ENCODE data around the gene PIP5K1B.

PIP5K1B gene

GRCh38 chr9:68738358-68738757, 33.3 kb downstream of the PIP5K1B start:
- DNase-seq: no peak

- no peak for DNase-seq
Observed at GRCh38 chr9:68739621-68740174, 34.7 kb downstream of the PIP5K1B start.

- DNase-seq: no peak
Observed at GRCh38 chr9:68740561-68740960, 35.5 kb downstream of the PIP5K1B start.

- DNase-seq: no peak
Observed at GRCh38 chr9:68741234-68741633, 36.2 kb downstream of the PIP5K1B start.

GRCh38 chr9:68741704-68742332, 36.8 kb downstream of the PIP5K1B start:
- no peak for DNase-seq

GRCh38 chr9:68742333-68742730, 37.3 kb downstream of the PIP5K1B start:
- no peak for DNase-seq

- no peak for DNase-seq
Observed at GRCh38 chr9:68744426-68744825, 39.4 kb downstream of the PIP5K1B start.

GRCh38 chr9:68746525-68746924, 41.5 kb downstream of the PIP5K1B start:
- no peak for DNase-seq

GRCh38 chr9:68747043-68747533, 42.0 kb downstream of the PIP5K1B start:
- DNase-seq: no peak

GRCh38 chr9:68749135-68749534, 44.1 kb downstream of the PIP5K1B start:
- DNase-seq: no peak

GRCh38 chr9:68749579-68750159, 44.6 kb downstream of the PIP5K1B start:
- DNase-seq: no peak

- DNase-seq: no peak
Observed at GRCh38 chr9:68750255-68750654, 45.2 kb downstream of the PIP5K1B start.

GRCh38 chr9:68750786-68751185, 45.7 kb downstream of the PIP5K1B start:
- no peak for DNase-seq

- no peak for DNase-seq
Observed at GRCh38 chr9:68751556-68751955, 46.5 kb downstream of the PIP5K1B start.

- no peak for DNase-seq
Observed at GRCh38 chr9:68755051-68755450, 50.0 kb downstream of the PIP5K1B start.

- DNase-seq: no peak
Observed at GRCh38 chr9:68755752-68756151, 50.7 kb downstream of the PIP5K1B start.

- DNase-seq: no peak
Observed at GRCh38 chr9:68759981-68760673, 55.1 kb downstream of the PIP5K1B start.

- DNase-seq: no peak
Observed at GRCh38 chr9:68760674-68761333, 55.8 kb downstream of the PIP5K1B start.

GRCh38 chr9:68762570-68762969, 57.5 kb downstream of the PIP5K1B start:
- DNase-seq: no peak

GRCh38 chr9:68763104-68763503, 58.1 kb downstream of the PIP5K1B start:
- no peak for DNase-seq

GRCh38 chr9:68768619-68769018, 63.6 kb downstream of the PIP5K1B start:
- DNase-seq: no peak

GRCh38 chr9:68769852-68770251, 64.8 kb downstream of the PIP5K1B start:
- DNase-seq: no peak

Measured in nucleus accumbens (tissue), 56 donors.